HEK293 (cell line): Measurements from ENCODE around the gene GPSM1.

Experiments
- GLIS1 ChIP-seq: fragments of 450-650 bp; formaldehyde crosslinking; IDR thresholded peaks from 2 replicates; pipeline ENCODE4 v1.5.1; 2016; ENCODE audit warnings: missing biosample characterization, missing genetic modification characterization
- HOXA7 ChIP-seq: sonication (generic); formaldehyde crosslinking; IDR thresholded peaks from 2 replicates; pipeline ENCODE4 v1.8.1; 2022; ENCODE audit warnings: missing genetic modification reagents, borderline replicate concordance
- KLF1 ChIP-seq: fragments of 450-650 bp; formaldehyde crosslinking; IDR thresholded peaks from 2 replicates; pipeline ENCODE4 v1.5.1; 2016; ENCODE audit warnings: missing biosample characterization, missing genetic modification characterization
- OVOL3 ChIP-seq: fragments of 450-650 bp; formaldehyde crosslinking; IDR thresholded peaks from 2 replicates; pipeline ENCODE4 v1.5.1; 2016; ENCODE audit warnings: missing biosample characterization, missing genetic modification characterization
- SP3 ChIP-seq: fragments of 450-650 bp; formaldehyde crosslinking; IDR thresholded peaks from 2 replicates; pipeline ENCODE4 v1.5.1; 2016; ENCODE audit warnings: missing biosample characterization, missing genetic modification characterization
- WT1 ChIP-seq: fragments of 450-650 bp; formaldehyde crosslinking; IDR thresholded peaks from 2 replicates; pipeline ENCODE4 v1.5.1; 2016; ENCODE audit warnings: missing biosample characterization, missing genetic modification characterization
- ZNF121 ChIP-seq: fragments of 450-650 bp; formaldehyde crosslinking; IDR thresholded peaks from 2 replicates; pipeline ENCODE4 v1.5.1; 2016; ENCODE audit warnings: missing biosample characterization, missing genetic modification characterization
- ZNF169 ChIP-seq: fragments of 450-650 bp; formaldehyde crosslinking; IDR thresholded peaks from 2 replicates; pipeline ENCODE4 v1.5.1; 2016; ENCODE audit warnings: missing biosample characterization, missing genetic modification characterization
- ZNF184 ChIP-seq: fragments of 450-650 bp; IDR thresholded peaks from 2 replicates; pipeline ENCODE4 v1.5.1; 2018; ENCODE audit warnings: missing biosample characterization, mild to moderate bottlenecking, missing genetic modification characterization
- ZNF2 ChIP-seq: fragments of 450-650 bp; formaldehyde crosslinking; IDR thresholded peaks from 2 replicates; pipeline ENCODE4 v1.5.1; 2016; ENCODE audit warnings: missing biosample characterization, missing genetic modification characterization
- ZNF274 ChIP-seq, 2 experiments: fragments of 200-500 bp in 1 of 2; fragments of 450-650 bp in 1 of 2; sonication (Bioruptor generic) in 1 of 2; formaldehyde crosslinking in 1 of 2; IDR thresholded peaks; 2 replicates each; pipeline versions ENCODE4 v1.5.1 to v1.6.1; 2014 to 2016; ENCODE audit warnings: borderline replicate concordance in 1 of 2, inconsistent platforms in 1 of 2, low read length in 1 of 2, missing biosample characterization in 1 of 2, missing genetic modification characterization in 1 of 2
- ZNF302 ChIP-seq: fragments of 450-650 bp; formaldehyde crosslinking; IDR thresholded peaks from 2 replicates; pipeline ENCODE4 v1.5.1; 2016; ENCODE audit warnings: missing biosample characterization, missing genetic modification characterization, low read depth
- ZNF341 ChIP-seq: fragments of 450-650 bp; formaldehyde crosslinking; IDR thresholded peaks from 2 replicates; pipeline ENCODE4; 2016; ENCODE audit warnings: low read depth, missing biosample characterization, missing genetic modification characterization
- ZNF362 ChIP-seq: fragments of 450-650 bp; formaldehyde crosslinking; IDR thresholded peaks from 2 replicates; pipeline ENCODE4 v1.5.1; 2016; ENCODE audit warnings: missing biosample characterization, missing genetic modification characterization
- ZNF48 ChIP-seq: fragments of 450-650 bp; formaldehyde crosslinking; IDR thresholded peaks from 2 replicates; pipeline ENCODE4 v1.5.1; 2016; ENCODE audit warnings: missing biosample characterization, missing genetic modification characterization
- ZNF513 ChIP-seq: fragments of 450-650 bp; IDR thresholded peaks from 2 replicates; pipeline ENCODE4 v1.5.1; 2018; ENCODE audit warnings: missing biosample characterization, missing genetic modification characterization
- ZNF544 ChIP-seq: fragments of 450-650 bp; formaldehyde crosslinking; IDR thresholded peaks from 2 replicates; pipeline ENCODE4 v1.5.0; 2017; ENCODE audit warnings: missing biosample characterization, missing genetic modification characterization
- ZNF658 ChIP-seq: fragments of 450-650 bp; formaldehyde crosslinking; IDR thresholded peaks from 2 replicates; pipeline ENCODE4; 2016; ENCODE audit warnings: missing biosample characterization, missing genetic modification characterization
- ZNF664 ChIP-seq: fragments of 450-650 bp; formaldehyde crosslinking; IDR thresholded peaks from 2 replicates; pipeline ENCODE4 v1.5.1; 2016; ENCODE audit warnings: missing biosample characterization, missing genetic modification characterization
- ZNF707 ChIP-seq: fragments of 450-650 bp; formaldehyde crosslinking; IDR thresholded peaks from 2 replicates; pipeline ENCODE4 v1.5.1; 2016; ENCODE audit warnings: missing biosample characterization, missing genetic modification characterization
- ZNF76 ChIP-seq: fragments of 450-650 bp; formaldehyde crosslinking; IDR thresholded peaks from 2 replicates; pipeline ENCODE4; 2016; ENCODE audit warnings: low read depth, missing biosample characterization, missing genetic modification characterization, borderline replicate concordance
- ZNF777 ChIP-seq: fragments of 450-650 bp; formaldehyde crosslinking; IDR thresholded peaks from 2 replicates; pipeline ENCODE4 v1.5.1; 2017; ENCODE audit warnings: missing biosample characterization, missing genetic modification characterization, borderline replicate concordance
- TF ChIP-seq, protein P1 (sequence below): fragments of 450-650 bp; formaldehyde crosslinking; IDR thresholded peaks from 2 replicates; pipeline ENCODE4 v1.5.1; 2016; ENCODE audit warnings: missing biosample characterization, missing genetic modification characterization
- TF ChIP-seq, protein P2 (sequence below): fragments of 450-650 bp; formaldehyde crosslinking; IDR thresholded peaks from 2 replicates; pipeline ENCODE4 v1.5.1; 2017; ENCODE audit warnings: missing biosample characterization, missing genetic modification characterization
- TF ChIP-seq, protein P3 (sequence below): fragments of 450-650 bp; formaldehyde crosslinking; IDR thresholded peaks from 2 replicates; pipeline ENCODE4 v1.5.1; 2016; ENCODE audit warnings: missing biosample characterization, missing genetic modification characterization

GPSM1 gene

GRCh38 chr9:136364942-136365774, 37.8 kb downstream of the GPSM1 start (continued):
- no peak for TF ChIP-seq ZNF274 (IDR thresholded peaks at IDR 0.05; ENCODE audit: low read length)
- no peak for TF ChIP-seq ZNF274 (tag by site-specific recombination; IDR thresholded peaks at IDR 0.05; ENCODE audit: borderline replicate concordance)
- TF ChIP-seq, protein P1, sequence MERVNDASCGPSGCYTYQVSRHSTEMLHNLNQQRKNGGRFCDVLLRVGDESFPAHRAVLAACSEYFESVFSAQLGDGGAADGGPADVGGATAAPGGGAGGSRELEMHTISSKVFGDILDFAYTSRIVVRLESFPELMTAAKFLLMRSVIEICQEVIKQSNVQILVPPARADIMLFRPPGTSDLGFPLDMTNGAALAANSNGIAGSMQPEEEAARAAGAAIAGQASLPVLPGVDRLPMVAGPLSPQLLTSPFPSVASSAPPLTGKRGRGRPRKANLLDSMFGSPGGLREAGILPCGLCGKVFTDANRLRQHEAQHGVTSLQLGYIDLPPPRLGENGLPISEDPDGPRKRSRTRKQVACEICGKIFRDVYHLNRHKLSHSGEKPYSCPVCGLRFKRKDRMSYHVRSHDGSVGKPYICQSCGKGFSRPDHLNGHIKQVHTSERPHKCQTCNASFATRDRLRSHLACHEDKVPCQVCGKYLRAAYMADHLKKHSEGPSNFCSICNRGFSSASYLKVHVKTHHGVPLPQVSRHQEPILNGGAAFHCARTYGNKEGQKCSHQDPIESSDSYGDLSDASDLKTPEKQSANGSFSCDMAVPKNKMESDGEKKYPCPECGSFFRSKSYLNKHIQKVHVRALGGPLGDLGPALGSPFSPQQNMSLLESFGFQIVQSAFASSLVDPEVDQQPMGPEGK, result 0 out of 2 replicates have a peak, but pooled peaks have one; percentile 11
- TF ChIP-seq, protein P2, sequence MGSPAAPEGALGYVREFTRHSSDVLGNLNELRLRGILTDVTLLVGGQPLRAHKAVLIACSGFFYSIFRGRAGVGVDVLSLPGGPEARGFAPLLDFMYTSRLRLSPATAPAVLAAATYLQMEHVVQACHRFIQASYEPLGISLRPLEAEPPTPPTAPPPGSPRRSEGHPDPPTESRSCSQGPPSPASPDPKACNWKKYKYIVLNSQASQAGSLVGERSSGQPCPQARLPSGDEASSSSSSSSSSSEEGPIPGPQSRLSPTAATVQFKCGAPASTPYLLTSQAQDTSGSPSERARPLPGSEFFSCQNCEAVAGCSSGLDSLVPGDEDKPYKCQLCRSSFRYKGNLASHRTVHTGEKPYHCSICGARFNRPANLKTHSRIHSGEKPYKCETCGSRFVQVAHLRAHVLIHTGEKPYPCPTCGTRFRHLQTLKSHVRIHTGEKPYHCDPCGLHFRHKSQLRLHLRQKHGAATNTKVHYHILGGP (tag by site-specific recombination), result no peak
- peak; percentile 48; the same call in 1 of the 2 replicates for TF ChIP-seq ZNF341 (tag by site-specific recombination)
- 0 out of 2 replicates have a peak, but pooled peaks have one; percentile 16 for TF ChIP-seq GLIS1 (tag by site-specific recombination)
- TF ChIP-seq ZNF707 (tag by site-specific recombination), result no peak
- TF ChIP-seq ZNF302, result no peak
- no peak for TF ChIP-seq ZNF513 (tag by site-specific recombination)
- no peak for TF ChIP-seq OVOL3 (tag by site-specific recombination)
- no peak for TF ChIP-seq ZNF362 (tag by site-specific recombination)
- no peak for TF ChIP-seq HOXA7 (CRISPR knock-in tag)
- no peak for TF ChIP-seq ZNF48 (tag by site-specific recombination)
- TF ChIP-seq ZNF664 (tag by site-specific recombination), result no peak
- TF ChIP-seq ZNF544 (tag by site-specific recombination), result no peak
- TF ChIP-seq, protein P3, sequence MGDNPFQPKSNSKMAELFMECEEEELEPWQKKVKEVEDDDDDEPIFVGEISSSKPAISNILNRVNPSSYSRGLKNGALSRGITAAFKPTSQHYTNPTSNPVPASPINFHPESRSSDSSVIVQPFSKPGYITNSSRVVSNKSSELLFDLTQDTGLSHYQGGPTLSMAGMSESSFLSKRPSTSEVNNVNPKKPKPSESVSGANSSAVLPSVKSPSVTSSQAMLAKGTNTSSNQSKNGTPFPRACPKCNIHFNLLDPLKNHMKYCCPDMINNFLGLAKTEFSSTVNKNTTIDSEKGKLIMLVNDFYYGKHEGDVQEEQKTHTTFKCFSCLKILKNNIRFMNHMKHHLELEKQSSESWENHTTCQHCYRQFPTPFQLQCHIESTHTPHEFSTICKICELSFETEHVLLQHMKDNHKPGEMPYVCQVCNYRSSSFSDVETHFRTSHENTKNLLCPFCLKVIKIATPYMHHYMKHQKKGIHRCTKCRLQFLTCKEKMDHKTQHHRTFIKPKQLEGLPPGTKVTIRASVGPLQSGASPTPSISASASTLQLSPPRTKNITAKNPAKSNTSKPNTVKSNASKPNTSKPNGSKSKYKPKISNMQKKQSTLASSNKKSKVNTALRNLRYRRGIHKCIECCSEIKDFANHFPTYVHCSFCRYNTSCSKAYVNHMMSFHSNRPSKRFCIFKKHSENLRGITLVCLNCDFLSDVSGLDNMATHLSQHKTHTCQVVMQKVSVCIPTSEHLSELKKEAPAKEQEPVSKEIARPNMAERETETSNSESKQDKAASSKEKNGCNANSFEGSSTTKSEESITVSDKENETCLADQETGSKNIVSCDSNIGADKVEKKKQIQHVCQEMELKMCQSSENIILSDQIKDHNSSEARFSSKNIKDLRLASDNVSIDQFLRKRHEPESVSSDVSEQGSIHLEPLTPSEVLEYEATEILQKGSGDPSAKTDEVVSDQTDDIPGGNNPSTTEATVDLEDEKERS (tag by site-specific recombination), result no peak
- TF ChIP-seq ZNF169 (tag by site-specific recombination), result no peak
- TF ChIP-seq KLF1, result 0 out of 2 replicates have a peak, but pooled peaks have one; percentile 13
- TF ChIP-seq ZNF184, result no peak
- no peak for TF ChIP-seq ZNF2 (tag by site-specific recombination)
- TF ChIP-seq ZNF76 (tag by site-specific recombination), result no peak
- no peak for TF ChIP-seq SP3 (tag by site-specific recombination)
- no peak for TF ChIP-seq ZNF658
- no peak for TF ChIP-seq ZNF777 (tag by site-specific recombination)
- TF ChIP-seq WT1 (tag by site-specific recombination), result no peak
- peak; percentile 61; the same call in 1 of the 2 replicates for TF ChIP-seq ZNF121
